HG02571 (cell line): ENCODE measurements around the gene REEP6.
A peak's percentile ranks its signal among the peaks of the same experiment; 100 is the strongest.

Experiments used
- ATAC-seq: cut with Tn5 transposase; IDR thresholded peaks from one replicate; pipeline ENCODE4 v1.9.1; 2021; ENCODE audit warnings: mild to moderate bottlenecking, moderate library complexity; ENCODE audit not compliant: unreplicated experiment

The REEP6 gene

GRCh38 chr19:1491114-1491848 is at the start of gene REEP6:
Gene REEP6, plus strand, starts transcription at chr19:1491181. Its CDS starts 89 bp downstream, at chr19:1491270.
- no peak for ATAC-seq

DNA sequence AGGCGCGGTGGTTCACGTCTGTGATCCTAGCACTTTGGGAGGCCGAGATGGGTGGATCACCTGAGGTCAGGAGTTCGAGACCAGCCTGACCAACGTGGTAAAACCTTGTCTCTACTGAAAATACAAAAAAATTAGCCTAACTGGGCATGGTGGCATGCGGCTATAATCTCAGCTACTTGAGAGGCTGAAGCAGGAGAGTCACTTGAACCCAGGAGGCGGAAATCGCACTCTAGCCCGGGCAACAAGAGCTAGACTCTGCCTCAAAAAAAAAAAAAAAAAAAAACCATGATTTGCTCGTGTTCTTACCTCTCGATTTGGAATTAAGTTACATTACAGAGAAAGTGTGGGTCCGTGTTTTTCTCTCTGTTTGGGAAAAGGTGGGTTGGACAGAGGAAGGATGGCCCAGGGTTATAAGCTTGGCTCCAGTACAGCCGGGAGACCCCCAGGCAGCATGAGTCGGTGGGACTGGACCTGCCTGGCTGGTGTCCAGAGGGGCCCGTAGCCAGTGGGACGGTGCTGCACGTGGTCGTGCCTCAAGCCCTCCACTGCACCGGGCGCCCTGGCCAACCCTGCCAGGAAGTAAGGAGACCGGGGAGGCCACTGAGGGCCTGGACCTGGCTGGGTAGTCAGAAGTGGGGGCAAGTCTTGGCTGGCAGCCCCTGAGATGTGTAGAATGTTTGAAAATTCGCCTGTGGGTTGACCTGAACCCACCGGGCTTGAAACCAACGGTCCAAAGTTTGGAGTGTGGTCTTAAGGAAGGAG is 49.1 kb upstream of the REEP6 start:
- ATAC-seq, result no peak

- ATAC-seq, result peak; percentile 61
Observed at GRCh38 chr19:1445185-1445931, 45.6 kb upstream of the REEP6 start.

DNA sequence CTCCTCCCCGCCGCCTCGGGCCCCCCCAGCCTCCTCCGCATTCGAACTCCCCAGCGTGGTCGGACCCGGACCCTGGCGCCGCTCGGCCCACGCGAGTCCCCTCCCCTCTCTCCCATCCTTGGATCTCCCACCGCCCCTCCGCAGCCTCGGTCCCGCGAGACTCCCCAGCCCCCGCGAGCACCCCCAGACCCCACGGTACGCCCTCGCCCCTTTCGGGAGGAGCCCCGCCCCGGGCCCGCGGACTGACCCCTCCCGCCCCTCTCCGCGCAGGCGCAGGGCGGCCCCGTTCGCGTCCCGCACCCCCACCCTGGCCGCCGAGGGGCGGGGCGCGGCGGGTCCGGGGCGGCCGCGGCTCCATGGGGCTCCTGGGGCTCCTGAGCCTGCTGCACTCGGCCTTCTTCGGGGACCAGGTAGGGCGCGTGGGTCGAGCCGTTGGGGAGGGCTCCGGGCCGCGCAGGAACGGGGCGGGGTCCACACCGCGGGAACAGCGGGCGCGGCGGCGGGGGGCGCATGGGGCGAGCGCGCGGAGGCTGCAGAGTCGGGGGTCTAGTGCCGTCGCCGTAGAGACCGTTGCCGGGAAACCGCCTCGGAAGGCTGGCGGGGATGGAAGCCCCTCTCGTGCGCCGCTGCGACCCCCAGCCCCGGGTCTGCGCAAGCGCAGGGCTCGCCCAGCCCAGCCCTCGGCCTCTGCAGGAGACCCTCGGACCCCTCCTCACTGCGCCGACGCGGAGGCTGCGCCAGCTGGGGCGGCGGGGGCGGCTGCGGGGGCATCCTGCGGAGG is 44.9 kb upstream of the REEP6 start:
- no peak for ATAC-seq

DNA sequence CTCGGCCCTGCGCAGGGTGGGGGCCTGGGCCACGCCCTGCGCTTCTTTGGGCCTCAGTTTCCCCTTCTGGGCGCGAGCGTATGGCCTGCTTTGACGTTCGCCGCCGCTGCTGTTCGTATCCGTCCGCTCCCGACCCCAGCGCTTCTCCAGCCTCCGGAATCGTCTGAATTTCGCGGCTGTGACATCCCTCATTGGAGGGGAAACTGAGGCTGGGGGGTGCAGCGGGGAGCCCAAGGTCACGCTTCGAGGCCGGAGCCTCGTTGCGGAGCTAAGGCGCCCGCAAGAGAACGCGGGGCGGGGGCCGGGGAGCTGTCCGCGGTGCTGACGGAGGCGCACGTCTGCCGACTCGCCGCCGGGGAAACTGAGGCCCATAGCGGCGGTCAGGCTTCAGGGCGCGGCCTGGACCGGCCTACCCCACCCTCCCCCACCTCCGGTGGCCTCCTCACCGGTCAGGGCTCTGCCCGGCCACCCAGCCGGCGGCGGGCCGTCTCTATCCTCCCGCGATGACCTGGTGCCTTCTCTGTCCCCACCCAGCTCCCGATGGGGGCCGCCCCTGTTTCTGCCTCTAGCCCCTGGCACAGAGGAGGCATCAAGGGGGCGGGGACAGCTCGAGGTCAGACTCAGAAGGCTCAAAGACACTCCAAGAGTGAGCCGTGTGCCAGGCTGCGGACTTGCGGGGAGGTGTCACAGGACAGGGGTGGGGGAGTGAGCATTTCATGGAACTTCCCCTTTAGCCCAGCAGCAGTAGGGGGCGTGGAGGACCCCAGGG is 44.1 kb upstream of the REEP6 start:
- no peak for ATAC-seq

DNA sequence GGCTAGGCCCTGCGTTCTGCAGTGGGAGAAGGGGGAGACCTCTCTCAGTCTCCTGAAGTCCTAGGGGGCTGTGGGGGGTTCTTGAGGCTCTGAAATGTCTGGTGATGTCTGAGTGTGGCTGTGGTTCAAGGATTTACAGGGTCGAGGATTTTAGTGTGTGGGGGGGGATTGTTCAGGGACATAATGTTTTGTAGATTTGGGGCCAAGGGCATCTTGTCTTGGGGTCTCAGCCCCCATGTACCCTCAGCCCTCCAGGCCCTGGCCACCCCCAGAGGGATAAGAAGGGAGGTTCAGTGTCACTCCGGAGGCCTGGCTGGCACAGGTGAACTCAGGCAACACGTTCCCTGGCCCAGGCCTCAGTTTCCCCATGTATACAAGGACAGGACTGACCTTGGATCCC is 43.5 kb upstream of the REEP6 start:
- ATAC-seq, result no peak

GRCh38 chr19:1447944-1448343 is 43.0 kb upstream of the REEP6 start:
- ATAC-seq, result no peak

- ATAC-seq, result no peak
Observed at GRCh38 chr19:1449467-1450442, 41.2 kb upstream of the REEP6 start, which contains the start of gene APC2. Gene APC2, plus strand, starts transcription at chr19:1450121. Its CDS starts 2,881 bp downstream, at chr19:1453002.

DNA sequence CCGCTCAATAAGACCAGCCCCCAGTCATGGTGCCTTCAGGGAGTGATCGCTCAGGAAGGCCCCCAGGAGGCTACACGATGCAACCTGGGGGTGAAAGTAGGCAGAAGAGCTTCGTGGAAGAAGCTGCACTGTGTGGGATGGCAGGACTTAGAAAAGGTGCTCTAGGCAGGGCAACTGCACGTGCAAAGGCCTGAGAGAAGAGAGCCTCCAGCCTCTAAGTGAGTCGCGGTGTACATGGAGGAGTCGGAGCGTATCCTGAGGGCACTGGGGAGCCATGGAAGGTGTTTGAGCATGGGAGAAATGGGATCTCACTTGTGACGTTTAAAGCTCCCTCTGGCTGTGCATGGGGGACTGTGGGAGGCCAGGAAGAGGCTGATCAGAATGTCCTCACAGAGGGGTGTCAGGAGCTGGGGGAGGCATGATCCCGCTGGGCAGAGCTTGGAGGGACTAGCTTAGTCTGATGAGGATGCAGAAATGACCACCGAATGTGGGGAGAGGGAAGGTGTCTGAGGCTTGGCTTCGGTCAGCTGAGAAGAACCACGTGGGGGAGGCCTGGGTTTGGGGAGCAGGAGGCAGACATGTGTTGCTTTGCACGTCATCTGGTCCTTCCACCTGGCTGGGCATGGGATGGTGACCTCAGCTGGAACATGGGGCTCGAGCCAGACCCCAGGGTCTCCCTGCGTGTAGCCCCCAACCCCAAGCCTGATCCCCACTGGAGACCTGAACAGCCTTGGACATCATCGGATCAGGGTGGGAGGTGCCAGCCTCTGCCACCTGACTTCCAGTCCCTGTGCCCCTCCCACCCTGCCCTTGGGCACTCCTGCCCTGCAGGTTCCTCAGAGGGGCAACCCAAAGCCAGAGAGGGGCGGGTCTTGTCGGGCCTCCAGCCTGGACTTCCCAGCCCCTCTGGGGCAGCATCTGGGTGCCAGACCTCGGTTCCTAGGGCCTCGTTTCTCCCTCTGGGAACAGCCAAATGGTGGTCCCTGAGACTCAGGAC is 39.9 kb upstream of the REEP6 start:
- ATAC-seq, result no peak

- no peak for ATAC-seq
Observed at GRCh38 chr19:1451916-1452801, 38.8 kb upstream of the REEP6 start.

- no peak for ATAC-seq
Observed at GRCh38 chr19:1452802-1453524, 38.0 kb upstream of the REEP6 start.

- no peak for ATAC-seq
Observed at GRCh38 chr19:1453525-1454364, 37.2 kb upstream of the REEP6 start.

GRCh38 chr19:1455002-1455335 is 36.0 kb upstream of the REEP6 start:
- no peak for ATAC-seq

DNA sequence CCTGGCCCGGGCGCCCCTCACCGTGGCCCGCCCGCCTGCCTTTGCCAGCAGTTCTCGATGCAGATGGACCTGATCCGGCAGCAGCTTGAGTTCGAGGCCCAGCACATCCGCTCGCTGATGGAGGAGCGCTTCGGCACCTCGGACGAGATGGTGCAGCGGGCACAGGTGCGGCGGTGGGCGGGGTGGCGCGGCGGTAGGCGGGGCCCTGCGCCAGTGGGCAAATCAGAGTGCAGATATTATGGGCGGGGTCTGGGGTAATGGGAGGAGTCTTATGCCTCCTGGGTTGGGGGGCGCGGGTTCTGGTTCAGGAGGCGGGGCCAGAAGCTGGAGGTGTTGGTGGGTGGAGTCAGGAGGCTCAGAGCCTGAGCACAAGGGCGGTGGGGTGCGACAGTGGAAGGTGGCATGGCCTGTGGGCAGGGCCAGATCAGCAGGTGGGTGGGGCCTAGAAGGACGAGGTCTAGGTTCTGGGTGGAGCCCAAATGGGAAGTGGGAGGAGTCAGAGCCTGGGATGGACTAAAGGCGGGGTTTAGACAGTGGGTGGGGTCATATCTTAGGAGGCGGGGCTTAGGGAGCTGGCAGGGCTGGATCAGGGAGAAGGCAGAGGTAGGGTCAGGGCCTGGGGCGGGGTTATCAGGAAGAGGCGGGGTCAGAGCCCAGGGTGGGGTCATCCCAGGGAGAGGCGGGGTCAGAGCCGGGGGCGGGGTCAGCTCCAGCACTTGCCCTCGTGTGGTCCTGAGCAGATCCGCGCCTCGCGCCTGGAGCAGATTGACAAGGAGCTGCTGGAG is 35.5 kb upstream of the REEP6 start:
- ATAC-seq, result no peak
